Activated CD4-positive, alpha-beta T cell treated with anti-CD3 and anti-CD28 coated beads for 36 hours (primary cell): ENCODE results near the gene IRF2BP1. TPM values are rescaled to one million over a fixed set of nuclear protein-coding genes. Genes with fewer than 3 reads are reported as not detected.
A peak's percentile ranks its signal among the peaks of the same experiment; 100 is the strongest.
"Not testable (repeated sequence)": the region's sequence is repeated elsewhere in the genome, so short reads cannot be mapped to it uniquely, and the experiment has no call there.

Source experiments
- ATAC-seq: fragments of 200-7000 bp; cut with Tn5 transposase; one replicate; pipeline ENCODE4 v1.10.0; 2021; ENCODE audit warnings: mild to moderate bottlenecking, moderate library complexity
- CTCF ChIA-PET: fragments of 350-600 bp; sonication (Branson Sonifier 250); formaldehyde crosslinking; loops from one replicate; lab custom pipeline; 2021; ENCODE audit warnings: antibody characterized with exemption; lab: Charles Lee
- POLR2A ChIA-PET: fragments of 350-600 bp; sonication (Branson Sonifier 250); formaldehyde crosslinking; loops from one replicate; lab custom pipeline; 2021; ENCODE audit warnings: antibody characterized with exemption, inconsistent platforms; lab: Charles Lee
- DNase-seq: peaks from one replicate; pipeline ENCODE4 v3.0.0-alpha.2; 2020
- H3K27ac Mint-ChIP-seq: one replicate; pipeline ENCODE4 v1.8.0; 2021; ENCODE audit warnings: mixed read lengths
- H3K27me3 Mint-ChIP-seq: one replicate; pipeline ENCODE4 v1.8.0; 2021; ENCODE audit warnings: mixed read lengths
- H3K36me3 Mint-ChIP-seq: one replicate; pipeline ENCODE4 v1.8.0; 2021; ENCODE audit warnings: low read depth, mixed read lengths
- H3K4me1 Mint-ChIP-seq: one replicate; pipeline ENCODE4 v1.8.0; 2021; ENCODE audit warnings: mixed read lengths
- H3K4me3 Mint-ChIP-seq: one replicate; pipeline ENCODE4 v1.8.0; 2021; ENCODE audit warnings: mild to moderate bottlenecking, moderate library complexity, mixed read lengths
- H3K9me3 Mint-ChIP-seq: one replicate; pipeline ENCODE4 v1.8.0; 2021; ENCODE audit warnings: low read depth, mixed read lengths
- intact Hi-C, 2 experiments: fragments of 100-400 bp; cut with DNase I in 1 of 2; cut with micrococcal nuclease in 1 of 2; formaldehyde crosslinking; loops; one replicate each; pipeline versions ENCODE4 v1.14.2 to v1.15.1; 2022 to 2024; cut with DNase I, micrococcal nuclease
- total RNA-seq, 2 experiments: library from RNA; stranded (reverse); gene quantifications; one replicate each; pipeline ENCODE4 v1.2.3, GENCODE V29; 2021

IRF2BP1 gene
- total RNA-seq, 2 experiments from 2014 or later: 12.6 to 15.2 TPM

GRCh38 chr19:45879971-45880370 is 6.0 kb downstream of the IRF2BP1 start:
- CTCF ChIA-PET: no interaction called here
- Mint-ChIP-seq H3K4me3 (no peak overlapping the region), H3K27me3 (peaks cover 18% of the 10 kb centered on the region), H3K36me3 (peaks cover 3% of the 10 kb centered on the region), H3K27ac (no peak overlapping the region), H3K9me3 (no peaks in the 10 kb centered on the region), H3K4me1 (peaks cover 44% of the 10 kb centered on the region)
- intact Hi-C loops: loop anchor here in 1 of 2 experiments (10.0 kb wide), 1 partner anchor 1605 kb away; the partner anchor contains the start of gene KPTN
- POLR2A ChIA-PET: interaction anchor here (0.6 to 1.2 kb wide), 2 partner anchors 17 to 899 kb away, joined by 5 to 8 read pairs; no protein-coding TSS in a partner anchor
- no peak for DNase-seq
- ATAC-seq: no peak

GRCh38 chr19:45879055-45879454 is 6.9 kb downstream of the IRF2BP1 start:
- Mint-ChIP-seq H3K36me3 (peaks cover 3% of the 10 kb centered on the region), H3K27me3 (peaks cover 21% of the 10 kb centered on the region), H3K27ac (no peak overlapping the region), H3K4me1 (peaks cover 42% of the 10 kb centered on the region), H3K9me3 (no peaks in the 10 kb centered on the region), H3K4me3 (no peak overlapping the region)
- ATAC-seq (no peak), DNase-seq (no peak)
- CTCF ChIA-PET: interaction anchor here (0.8 kb wide), 1 partner anchor 237 kb away, joined by 3 read pairs; no protein-coding TSS in a partner anchor
- intact Hi-C loops: no loop called here
- POLR2A ChIA-PET: no interaction called here

- no peaks in the 10 kb centered on the region for H3K36me3 Mint-ChIP-seq
- CTCF ChIA-PET: no interaction called here
Measured at GRCh38 chr19:45878043-45878794, 7.7 kb downstream of the IRF2BP1 start.

GRCh38 chr19:45876411-45877197 is 9.3 kb downstream of the IRF2BP1 start:
- intact Hi-C loops: loop anchor here in 1 of 2 experiments (1.0 kb wide), 1 partner anchor 12 kb away; the partner anchor contains the start of gene FOXA3
- Mint-ChIP-seq H3K36me3 (no peaks in the 10 kb centered on the region), H3K9me3 (no peaks in the 10 kb centered on the region), H3K27ac (peak overlapping the region; percentile 33), H3K4me3 (peak overlapping the region; percentile 7), H3K4me1 (peaks cover 29% of the 10 kb centered on the region), H3K27me3 (peaks cover 21% of the 10 kb centered on the region)
- DNase-seq: peak; percentile 82
- CTCF ChIA-PET: no interaction called here
- POLR2A ChIA-PET: no interaction called here
- peak; percentile 34 for ATAC-seq

More at GRCh38 chr19:45878043-45878794, 7.7 kb downstream of the IRF2BP1 start:
- Mint-ChIP-seq H3K27ac (peak overlapping the region; percentile 6), H3K9me3 (no peaks in the 10 kb centered on the region), H3K4me3 (no peak overlapping the region), H3K4me1 (peaks cover 38% of the 10 kb centered on the region), H3K27me3 (peaks cover 21% of the 10 kb centered on the region)
- peak; percentile 75 for ATAC-seq
- POLR2A ChIA-PET: no interaction called here
- peak; percentile 65 for DNase-seq
- intact Hi-C loops: no loop called here

GRCh38 chr19:45876161-45876410 is 9.9 kb downstream of the IRF2BP1 start:
- H3K4me1 Mint-ChIP-seq: peaks cover 24% of the 10 kb centered on the region
- DNase-seq (no peak), ATAC-seq (peak; percentile 86)
- ChIA-PET POLR2A (no interaction called here), CTCF (no interaction called here)
- H3K27ac Mint-ChIP-seq: peak overlapping the region; percentile 33
- peak overlapping the region; percentile 7 for H3K4me3 Mint-ChIP-seq
- H3K36me3 Mint-ChIP-seq: no peaks in the 10 kb centered on the region
- intact Hi-C loops: loop anchor here in 1 of 2 experiments (1.0 kb wide), 1 partner anchor 12 kb away; the partner anchor contains the start of gene FOXA3
- no peaks in the 10 kb centered on the region for H3K9me3 Mint-ChIP-seq
- peaks cover 21% of the 10 kb centered on the region for H3K27me3 Mint-ChIP-seq

GRCh38 chr19:45874620-45874966 is 11.3 kb downstream of the IRF2BP1 start:
- H3K27ac Mint-ChIP-seq: no peak overlapping the region
- peaks cover 23% of the 10 kb centered on the region for H3K4me1 Mint-ChIP-seq
- intact Hi-C loops: no loop called here
- no peaks in the 10 kb centered on the region for H3K9me3 Mint-ChIP-seq
- DNase-seq (no peak), ATAC-seq (no peak)
- no peak overlapping the region for H3K4me3 Mint-ChIP-seq
- ChIA-PET POLR2A (no interaction called here), CTCF (no interaction called here)
- H3K27me3 Mint-ChIP-seq: peaks cover 21% of the 10 kb centered on the region
- no peaks in the 10 kb centered on the region for H3K36me3 Mint-ChIP-seq

- H3K9me3 Mint-ChIP-seq: no peaks in the 10 kb centered on the region
Measured at GRCh38 chr19:45873219-45873772, 12.6 kb downstream of the IRF2BP1 start.

GRCh38 chr19:45872095-45872919 is 13.6 kb downstream of the IRF2BP1 start:
- H3K4me3 Mint-ChIP-seq: no peak overlapping the region
- intact Hi-C loops: no loop called here
- ChIA-PET POLR2A (no interaction called here), CTCF (no interaction called here)
- ATAC-seq (no peak), DNase-seq (no peak)
- H3K9me3 Mint-ChIP-seq: no peaks in the 10 kb centered on the region
- no peaks in the 10 kb centered on the region for H3K36me3 Mint-ChIP-seq
- H3K4me1 Mint-ChIP-seq: peaks cover 13% of the 10 kb centered on the region
- no peak overlapping the region for H3K27ac Mint-ChIP-seq
- H3K27me3 Mint-ChIP-seq: peaks cover 11% of the 10 kb centered on the region

More at GRCh38 chr19:45873219-45873772, 12.6 kb downstream of the IRF2BP1 start:
- intact Hi-C loops: no loop called here
- CTCF ChIA-PET: no interaction called here
- H3K27ac Mint-ChIP-seq: no peak overlapping the region
- no peaks in the 10 kb centered on the region for H3K36me3 Mint-ChIP-seq
- peaks cover 15% of the 10 kb centered on the region for H3K27me3 Mint-ChIP-seq
- DNase-seq (no peak), ATAC-seq (no peak)
- H3K4me1 Mint-ChIP-seq: peaks cover 20% of the 10 kb centered on the region
- H3K4me3 Mint-ChIP-seq: no peak overlapping the region
- POLR2A ChIA-PET: no interaction called here

GRCh38 chr19:45870798-45871197 is 15.1 kb downstream of the IRF2BP1 start:
- Mint-ChIP-seq H3K27me3 (peaks cover 5% of the 10 kb centered on the region), H3K27ac (no peak overlapping the region), H3K4me1 (peaks cover 4% of the 10 kb centered on the region), H3K9me3 (no peaks in the 10 kb centered on the region), H3K4me3 (no peak overlapping the region), H3K36me3 (no peaks in the 10 kb centered on the region)
- ChIA-PET POLR2A (no interaction called here), CTCF (no interaction called here)
- DNase-seq (no peak), ATAC-seq (no peak)
- intact Hi-C loops: no loop called here

- Mint-ChIP-seq H3K27me3 (peaks cover 17% of the 10 kb centered on the region), H3K4me1 (peaks cover 12% of the 10 kb centered on the region)
- H3K4me3 Mint-ChIP-seq, H3K9me3 Mint-ChIP-seq, POLR2A ChIA-PET, DNase-seq, H3K36me3 Mint-ChIP-seq, intact Hi-C loops, H3K27ac Mint-ChIP-seq, ATAC-seq: not testable (repeated sequence)
- CTCF ChIA-PET: interaction anchor here (0.6 to 6.6 kb wide), 2 partner anchors 17 to 1407 kb away, joined by 3 to 84 read pairs; partner anchors contain the start of gene IRF2BP1
Measured at GRCh38 chr19:45867241-45867640, 18.7 kb downstream of the IRF2BP1 start.
